A673 (cell line): ENCODE data around the gene KIAA0586. TPM values are rescaled to one million over a fixed set of nuclear protein-coding genes. Genes with fewer than 3 reads are reported as not detected.

Source experiments
- BruUV-seq: library from RNA; stranded (reverse); fragments of 400-500 nt; replicated peaks from 2 replicates; lab custom pipeline; 2021; lab: Mats Ljungman, UMichigan
- CTCF ChIA-PET: fragments of 300-600 bp; sonication (Branson Sonifier 250); formaldehyde crosslinking; loops from one replicate; lab custom pipeline; 2022; ENCODE audit warnings: antibody characterized with exemption; lab: Charles Lee
- POLR2A ChIA-PET: fragments of 300-600 bp; sonication (Branson Sonifier 250); formaldehyde crosslinking; loops from one replicate; lab custom pipeline; 2022; ENCODE audit warnings: antibody characterized with exemption; ENCODE audit not compliant: low non-redundant PET; lab: Charles Lee
- DNase-seq: peaks from one replicate; pipeline ENCODE4 v3.0.0-alpha.2; 2015; ENCODE audit warnings: low spot score
- H3K27ac ChIP-seq: fragments of 200-600 bp; sonication (generic); 2 replicates; pipeline ENCODE4 v1.5.1; 2016; ENCODE audit warnings: mixed run types, low read depth, mild to moderate bottlenecking, mixed read lengths, antibody characterized with exemption, low read length; ENCODE audit not compliant: poor library complexity, severe bottlenecking
- H3K27me3 ChIP-seq: fragments of 200-600 bp; sonication (generic); replicated peaks from 2 replicates; pipeline ENCODE4 v1.6.1; 2017; ENCODE audit warnings: mixed run types, low read depth, mild to moderate bottlenecking, mixed read lengths, antibody characterized with exemption, low read length; ENCODE audit not compliant: insufficient read depth, poor library complexity
- H3K36me3 ChIP-seq: fragments of 200-600 bp; sonication (generic); 2 replicates; pipeline ENCODE4 v1.6.1; 2016; ENCODE audit warnings: mixed run types, mild to moderate bottlenecking, mixed read lengths, antibody characterized with exemption, low read length; ENCODE audit not compliant: insufficient read depth, poor library complexity, severe bottlenecking
- H3K4me1 ChIP-seq: fragments of 200-600 bp; sonication (generic); 2 replicates; pipeline ENCODE4 v1.6.1; 2017; ENCODE audit warnings: mixed run types, mild to moderate bottlenecking, mixed read lengths, antibody characterized with exemption, low read length; ENCODE audit not compliant: insufficient read depth, poor library complexity, severe bottlenecking
- H3K4me3 ChIP-seq: fragments of 200-600 bp; sonication (generic); 2 replicates; pipeline ENCODE4 v1.5.1; 2016; ENCODE audit warnings: low read depth, mixed run types, mild to moderate bottlenecking, mixed read lengths, low read length; ENCODE audit not compliant: poor library complexity, severe bottlenecking
- H3K9me3 ChIP-seq: fragments of 200-600 bp; sonication (generic); 2 replicates; pipeline ENCODE4 v1.6.1; 2016; ENCODE audit warnings: mixed run types, low read depth, mild to moderate bottlenecking, mixed read lengths, antibody characterized with exemption, low read length; ENCODE audit not compliant: poor library complexity, severe bottlenecking
- CTCF ChIP-seq: fragments of 300-800, 200-600 bp; sonication (generic); conservative IDR thresholded peaks from 2 replicates; pipeline ENCODE4 v1.5.1; 2017; ENCODE audit warnings: low read depth, mild to moderate bottlenecking, antibody characterized with exemption, low read length, moderate library complexity, mixed read lengths
- EZH2 ChIP-seq: fragments of 200-600 bp; sonication (generic); IDR thresholded peaks from 2 replicates; pipeline ENCODE4 v1.6.1; 2017; ENCODE audit warnings: borderline replicate concordance, low read depth, mild to moderate bottlenecking, mixed read lengths, antibody characterized with exemption, low read length; ENCODE audit not compliant: poor library complexity, severe bottlenecking
- intact Hi-C: fragments of 100-400 bp; cut with micrococcal nuclease; formaldehyde crosslinking; loops from one replicate; pipeline ENCODE4 v1.10.0; 2022; ENCODE audit not compliant: unreplicated experiment
- total RNA-seq: library from RNA; stranded (reverse); gene quantifications from 2 replicates; pipeline ENCODE4 v1.2.3, GENCODE V29; 2021

Gene KIAA0586
- total RNA-seq, 1 experiment from 2014 or later, result 45.3 TPM

DNA sequence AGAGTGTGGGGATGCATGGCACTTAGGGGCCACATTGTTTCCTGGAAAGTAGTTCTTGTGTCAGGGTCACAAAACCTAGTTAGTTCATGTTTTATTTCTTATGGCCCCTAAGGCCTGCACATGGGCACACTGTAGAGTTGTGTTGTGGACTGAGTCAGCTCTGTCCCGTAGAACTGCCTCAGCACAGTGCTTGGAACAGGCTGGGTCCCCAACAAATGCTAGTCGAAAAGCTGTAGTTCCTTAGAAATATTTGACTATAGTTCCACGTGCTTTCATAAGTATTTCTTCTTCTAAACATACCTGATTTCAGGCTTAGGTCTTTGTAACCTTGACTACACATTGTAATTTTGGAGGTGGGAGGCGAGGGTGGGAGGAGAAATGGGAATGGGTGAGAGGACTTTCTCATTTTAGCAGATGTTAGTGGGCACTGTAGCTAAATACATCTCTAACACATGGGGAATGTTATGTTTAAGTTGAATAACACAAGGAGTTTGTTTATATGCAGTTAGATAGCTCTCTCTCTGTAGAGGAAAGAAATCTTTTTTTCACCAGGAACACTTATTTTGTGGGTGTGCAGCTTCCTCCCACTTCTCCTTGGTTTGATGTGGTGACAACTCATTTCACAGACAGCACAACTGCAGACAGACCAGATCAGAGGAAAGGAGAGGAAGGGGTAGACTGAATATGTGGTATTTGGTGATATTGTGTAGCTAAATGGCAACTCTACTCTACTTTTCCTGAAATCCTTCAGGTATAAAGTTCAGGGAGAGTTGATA lies 170.7 kb downstream of the KIAA0586 start:
- no peaks in the 10 kb centered on the region for H3K36me3 ChIP-seq
- TF ChIP-seq CTCF (no peak), EZH2 (no peak)
- intact Hi-C loops, result no loop called here
- H3K4me3 ChIP-seq, result no peak overlapping the region
- no TSS peak for BruUV-seq
- no peaks in the 10 kb centered on the region for H3K27me3 ChIP-seq
- H3K9me3 ChIP-seq, result no peaks in the 10 kb centered on the region
- ChIA-PET CTCF (no interaction called here), POLR2A (no interaction called here)
- H3K27ac ChIP-seq, result no peak overlapping the region
- no peaks in the 10 kb centered on the region for H3K4me1 ChIP-seq
- no peak for DNase-seq

GRCh38 chr14:58598804-58599525 lies 171.4 kb downstream of the KIAA0586 start:
- H3K36me3 ChIP-seq, result no peaks in the 10 kb centered on the region
- no peaks in the 10 kb centered on the region for H3K4me1 ChIP-seq
- no peak for DNase-seq
- TF ChIP-seq EZH2, result no peak
- no peak for TF ChIP-seq CTCF
- H3K27me3 ChIP-seq, result no peaks in the 10 kb centered on the region
- intact Hi-C loops, result no loop called here
- ChIA-PET CTCF (no interaction called here), POLR2A (no interaction called here)
- no peak overlapping the region for H3K4me3 ChIP-seq
- no peaks in the 10 kb centered on the region for H3K9me3 ChIP-seq
- no peak overlapping the region for H3K27ac ChIP-seq
- no TSS peak for BruUV-seq

GRCh38 chr14:58599707-58600106 lies 172.2 kb downstream of the KIAA0586 start:
- POLR2A ChIA-PET, result no interaction called here
- CTCF ChIA-PET, result no interaction called here
- TF ChIP-seq EZH2 (no peak), CTCF (no peak)
- H3K27me3 ChIP-seq, result no peaks in the 10 kb centered on the region
- BruUV-seq, result no TSS peak
- H3K36me3 ChIP-seq, result no peaks in the 10 kb centered on the region
- intact Hi-C loops, result no loop called here
- H3K4me1 ChIP-seq, result no peaks in the 10 kb centered on the region
- H3K4me3 ChIP-seq, result no peak overlapping the region
- DNase-seq, result no peak
- no peaks in the 10 kb centered on the region for H3K9me3 ChIP-seq
- no peak overlapping the region for H3K27ac ChIP-seq

Other genes starting within 250 kb of the KIAA0586 start
- 54.7 and 68.7 TPM in 2 replicates for gene ACTR10, start 227.6 kb upstream of the KIAA0586 start, total RNA-seq
- 355 and 375 TPM in 2 replicates for gene PSMA3, start 182.9 kb upstream of the KIAA0586 start, total RNA-seq
- 24.1 and 24.9 TPM in 2 replicates for gene ARID4A, start 129.2 kb upstream of the KIAA0586 start, total RNA-seq
- not detected in 2 replicates for gene TOMM20L, start 31.8 kb upstream of the KIAA0586 start, total RNA-seq
- 60.3 and 65.7 TPM in 2 replicates for gene TIMM9, start 188 bp upstream of the KIAA0586 start, total RNA-seq
- gene DACT1, start 210.2 kb downstream of the KIAA0586 start, total RNA-seq, result 4.7 and 5.1 TPM in 2 replicates